Right lobe of liver (tissue), 4 donors: ENCODE results near the gene TTC38.

Experiments
- CTCF ChIP-seq, 4 donors: fragments of 200-600 bp in 3 of 4; fragments of 450-650 bp in 1 of 4; IDR thresholded peaks; one replicate each; pipeline versions ENCODE4 v1.5.1 to v1.8.0; 2016 to 2022; ENCODE audit warnings: antibody characterized with exemption in 4 of 4, mild to moderate bottlenecking in 2 of 4
- POLR2A ChIP-seq: fragments of 450-650 bp; IDR thresholded peaks from one replicate; pipeline ENCODE4 v1.6.1; 2017; ENCODE audit warnings: antibody characterized with exemption, mild to moderate bottlenecking
- donor health status: DM: no; HTN: no; CAD: no.
- donor health status: DM: no; HTN: no; CAD: no.
- donor health status: DM: no; HTN: yes; CAD: no.

DNA sequence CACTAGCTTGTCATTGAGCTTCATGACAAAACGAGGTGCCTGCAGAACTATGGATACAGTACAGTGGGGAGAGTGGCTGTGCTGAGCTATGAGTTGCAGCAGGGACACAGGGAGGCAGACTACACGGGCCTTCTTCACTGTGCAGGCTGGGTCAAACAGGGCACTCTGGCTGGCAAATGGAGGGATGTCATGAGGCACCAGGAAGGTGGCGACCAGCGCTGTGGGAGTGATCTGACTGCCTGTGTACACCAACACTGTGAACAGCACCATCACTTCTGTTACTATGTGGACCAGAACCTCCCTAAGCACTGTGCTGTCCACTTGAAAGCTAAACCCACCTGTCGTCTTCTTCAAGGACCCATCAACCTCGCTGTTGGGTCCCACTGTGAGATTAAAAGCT, 7.8 kb upstream of the TTC38 start:
- TF ChIP-seq POLR2A (no peak), CTCF (IDR thresholded peaks at IDR 0.05) (no peak)
